T-helper 2 cell treated with Interferon-gamma antibody and Interleukin-4, amounts not matched to agents 5 μg/mL and 100 μg/mL, for 36 hours (primary cell): ENCODE measurements around the gene FAM114A1.
"Not testable (repeated sequence)": the region's sequence is repeated elsewhere in the genome, so short reads cannot be mapped to it uniquely, and the experiment has no call there.

Experiments
- DNase-seq: peaks from one replicate; pipeline ENCODE4 v3.0.0; 2021; ENCODE audit warnings: low spot score
- H3K27ac Mint-ChIP-seq: one replicate; pipeline ENCODE4 v1.8.0; 2021; ENCODE audit warnings: mild to moderate bottlenecking, mixed read lengths
- H3K27me3 Mint-ChIP-seq: one replicate; pipeline ENCODE4 v1.8.0; 2021; ENCODE audit warnings: low read depth, mixed read lengths
- H3K36me3 Mint-ChIP-seq: one replicate; pipeline ENCODE4 v1.8.0; 2021; ENCODE audit warnings: low read depth, mixed read lengths
- H3K4me1 Mint-ChIP-seq: one replicate; pipeline ENCODE4 v1.8.0; 2021; ENCODE audit warnings: low read depth, mixed read lengths
- H3K4me3 Mint-ChIP-seq: one replicate; pipeline ENCODE4 v1.8.0; 2022; ENCODE audit warnings: mild to moderate bottlenecking, moderate library complexity, mixed read lengths
- H3K9me3 Mint-ChIP-seq: one replicate; pipeline ENCODE4 v1.8.0; 2021; ENCODE audit warnings: mixed read lengths

Gene FAM114A1

DNA sequence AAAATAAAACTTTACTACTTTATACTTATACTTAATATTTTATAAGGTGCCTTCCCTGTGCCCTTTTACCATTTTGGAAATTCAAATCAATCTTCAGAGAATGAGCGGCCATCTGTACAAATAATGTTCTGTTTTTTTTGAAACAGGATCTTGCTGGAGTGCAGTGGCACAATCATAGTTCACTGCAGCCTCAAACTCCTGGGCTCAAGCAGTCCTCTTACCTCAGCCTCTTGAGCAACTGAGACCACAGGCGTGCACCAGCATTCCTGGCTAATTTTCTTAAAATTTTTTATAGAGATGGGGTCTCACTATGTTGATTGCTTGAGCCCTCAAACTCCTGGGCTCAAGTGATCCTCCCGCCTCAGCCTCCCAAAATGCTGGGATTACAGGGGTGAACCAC lies 53.5 kb downstream of the FAM114A1 start:
- no peak for DNase-seq
- Mint-ChIP-seq H3K4me1 (peaks cover 5% of the 10 kb centered on the region), H3K4me3 (no peak overlapping the region), H3K27ac (no peak overlapping the region), H3K27me3 (peaks cover 1% of the 10 kb centered on the region), H3K36me3 (no peaks in the 10 kb centered on the region), H3K9me3 (no peaks in the 10 kb centered on the region)

- Mint-ChIP-seq H3K27me3 (peaks cover 1% of the 10 kb centered on the region), H3K9me3 (no peaks in the 10 kb centered on the region), H3K4me1 (peaks cover 5% of the 10 kb centered on the region), H3K36me3 (no peaks in the 10 kb centered on the region), H3K4me3 (no peak overlapping the region), H3K27ac (no peak overlapping the region)
- no peak for DNase-seq
These were observed 56.1 kb downstream of the FAM114A1 start for GRCh38 chr4:38923746-38924145.

DNA sequence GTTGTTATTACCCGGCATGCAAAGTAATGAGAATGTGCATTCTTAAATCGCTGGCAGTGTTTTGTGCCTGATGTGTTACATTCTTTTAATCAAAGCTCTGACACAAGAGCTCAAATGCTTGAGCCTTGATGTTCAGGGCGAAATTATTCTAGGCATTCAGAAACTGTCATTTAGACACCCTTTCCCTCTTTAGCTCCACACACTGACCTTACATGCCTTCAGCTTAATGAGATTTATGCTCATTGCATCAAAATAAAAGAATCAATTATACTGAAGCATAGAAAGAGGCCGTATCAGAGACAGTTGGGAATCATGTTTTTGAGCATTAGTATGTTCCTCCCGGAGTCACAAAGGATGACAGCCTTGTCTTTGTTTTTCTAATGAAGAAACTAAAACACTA lies 56.7 kb downstream of the FAM114A1 start:
- H3K27me3 Mint-ChIP-seq = peaks cover 1% of the 10 kb centered on the region
- no peak overlapping the region for H3K4me3 Mint-ChIP-seq
- no peak overlapping the region for H3K27ac Mint-ChIP-seq
- H3K4me1 Mint-ChIP-seq = peaks cover 5% of the 10 kb centered on the region
- no peaks in the 10 kb centered on the region for H3K9me3 Mint-ChIP-seq
- no peaks in the 10 kb centered on the region for H3K36me3 Mint-ChIP-seq
- DNase-seq = no peak

DNA sequence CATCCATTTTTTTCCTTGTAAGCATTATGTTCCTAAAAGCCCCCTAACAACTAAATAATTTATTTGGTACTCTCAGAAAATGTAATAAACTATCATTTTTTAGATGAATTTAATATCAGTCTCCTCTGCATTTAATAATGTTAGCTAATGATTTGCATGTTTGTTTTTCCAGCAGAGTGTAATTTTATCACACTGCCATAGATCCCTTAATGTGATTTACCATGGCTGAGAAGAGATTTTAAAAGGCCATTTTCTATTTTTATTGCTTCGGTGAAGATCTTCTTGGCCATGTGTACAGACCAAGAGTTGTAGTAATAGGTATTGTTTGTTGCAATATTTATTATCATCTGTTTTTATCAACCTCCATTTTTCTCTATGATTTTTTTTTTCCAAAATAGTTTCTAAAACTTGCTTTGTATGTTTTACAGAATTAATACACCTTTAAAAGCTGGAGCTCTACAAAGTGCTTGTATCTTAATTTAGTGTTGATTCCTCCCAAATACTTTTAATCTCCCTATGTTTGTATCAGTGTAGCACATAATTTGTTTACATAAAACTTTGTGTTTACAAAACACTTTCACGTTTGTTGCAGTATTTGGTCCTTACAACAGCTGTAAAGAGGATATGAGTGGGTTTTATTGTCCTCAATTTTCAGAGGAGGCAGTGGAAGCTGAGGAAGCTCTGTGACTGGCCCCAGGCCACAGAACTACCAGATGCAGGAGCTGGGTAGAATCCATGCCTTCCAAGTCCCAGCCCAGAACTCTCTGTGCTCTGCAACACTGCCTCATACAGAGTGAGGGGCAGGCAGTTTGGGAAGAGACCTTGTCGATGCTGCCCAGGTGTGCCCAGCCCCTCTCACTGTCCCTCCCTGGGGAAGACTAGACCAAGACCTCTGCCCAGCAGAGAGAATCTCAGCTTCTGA lies 58.1 kb downstream of the FAM114A1 start:
- Mint-ChIP-seq H3K36me3 (no peaks in the 10 kb centered on the region), H3K4me1 (peaks cover 5% of the 10 kb centered on the region), H3K27ac (no peak overlapping the region), H3K9me3 (no peaks in the 10 kb centered on the region), H3K4me3 (no peak overlapping the region), H3K27me3 (peaks cover 3% of the 10 kb centered on the region)
- DNase-seq = no peak

DNA sequence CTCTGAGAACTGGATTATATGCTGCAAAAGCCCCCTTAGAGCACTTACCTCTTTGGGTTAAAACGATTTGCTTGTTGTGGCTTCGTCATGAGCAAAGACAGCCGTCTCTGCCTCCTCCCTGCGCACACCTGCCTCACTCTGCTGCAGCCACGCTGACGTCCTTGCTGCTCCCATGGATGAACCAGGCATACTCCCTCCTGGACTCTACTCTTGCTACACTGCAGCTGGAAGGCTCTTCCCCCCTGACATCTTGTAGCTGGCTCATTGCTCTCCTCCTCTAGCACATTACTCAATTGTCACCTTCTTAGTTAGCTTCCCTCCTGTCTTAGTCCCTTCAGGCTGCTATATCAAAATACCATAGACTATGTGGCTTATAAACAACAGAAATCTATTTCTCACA lies 59.3 kb downstream of the FAM114A1 start:
- Mint-ChIP-seq H3K4me3 (no peak overlapping the region), H3K9me3 (no peaks in the 10 kb centered on the region), H3K36me3 (no peaks in the 10 kb centered on the region), H3K27me3 (peaks cover 3% of the 10 kb centered on the region), H3K27ac (no peak overlapping the region), H3K4me1 (peaks cover 5% of the 10 kb centered on the region)
- DNase-seq = no peak

- no peak overlapping the region for H3K27ac Mint-ChIP-seq
- no peaks in the 10 kb centered on the region for H3K36me3 Mint-ChIP-seq
- no peak overlapping the region for H3K4me3 Mint-ChIP-seq
- DNase-seq = no peak
- peaks cover 5% of the 10 kb centered on the region for H3K4me1 Mint-ChIP-seq
- H3K27me3 Mint-ChIP-seq = peaks cover 3% of the 10 kb centered on the region
- H3K9me3 Mint-ChIP-seq = no peaks in the 10 kb centered on the region
These were observed 61.0 kb downstream of the FAM114A1 start for GRCh38 chr4:38928568-38928967.

DNA sequence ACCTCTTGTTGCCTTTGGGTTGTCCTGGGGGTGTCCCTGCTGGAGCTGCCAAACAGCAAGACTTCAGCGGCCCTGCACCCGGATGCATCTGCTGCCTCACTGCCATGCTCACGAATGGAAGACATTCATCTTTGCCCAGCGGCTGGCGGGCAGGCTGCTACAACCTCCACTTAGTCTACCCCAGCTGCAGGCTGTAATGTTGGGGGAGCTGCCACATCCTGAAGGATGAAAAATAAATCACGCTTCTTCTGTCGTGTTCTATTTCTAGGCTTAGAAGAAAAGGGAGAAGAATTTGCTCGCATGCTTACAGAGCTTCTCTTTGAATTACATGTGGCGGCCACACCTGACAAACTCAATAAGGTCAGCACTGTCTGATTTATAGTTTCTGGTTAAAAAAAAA lies 61.4 kb downstream of the FAM114A1 start:
- Mint-ChIP-seq H3K9me3 (no peaks in the 10 kb centered on the region), H3K4me1 (peaks cover 5% of the 10 kb centered on the region), H3K27me3 (peaks cover 3% of the 10 kb centered on the region), H3K36me3 (no peaks in the 10 kb centered on the region), H3K4me3 (no peak overlapping the region), H3K27ac (no peak overlapping the region)
- no peak for DNase-seq

GRCh38 chr4:38930204-38930603 lies 62.6 kb downstream of the FAM114A1 start:
- Mint-ChIP-seq H3K27me3 (peaks cover 3% of the 10 kb centered on the region), H3K4me1 (peaks cover 5% of the 10 kb centered on the region), H3K4me3 (no peak overlapping the region), H3K9me3 (no peaks in the 10 kb centered on the region), H3K36me3 (no peaks in the 10 kb centered on the region), H3K27ac (no peak overlapping the region)
- no peak for DNase-seq

DNA sequence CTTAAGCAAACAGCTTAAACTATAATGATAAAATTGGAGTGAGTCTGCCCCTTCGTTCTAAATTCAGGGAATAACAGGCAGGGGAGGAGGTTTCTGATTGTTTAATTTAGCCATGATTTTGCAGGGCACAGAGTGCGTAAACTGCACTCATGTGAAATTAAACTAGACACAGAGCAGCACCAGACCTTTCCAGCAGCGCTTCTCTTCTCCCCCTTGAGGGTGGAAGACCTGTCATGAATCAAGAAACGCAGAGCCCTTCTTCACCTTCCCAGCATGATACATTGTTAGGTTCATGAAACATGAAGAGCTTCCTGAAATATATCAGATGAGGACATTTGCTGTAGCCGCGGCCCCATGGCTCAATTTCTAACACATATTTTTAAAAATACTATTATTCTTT lies 63.1 kb downstream of the FAM114A1 start:
- no peak overlapping the region for H3K4me3 Mint-ChIP-seq
- H3K4me1 Mint-ChIP-seq = peaks cover 5% of the 10 kb centered on the region
- no peak for DNase-seq
- H3K36me3 Mint-ChIP-seq = no peaks in the 10 kb centered on the region
- no peak overlapping the region for H3K27ac Mint-ChIP-seq
- H3K9me3 Mint-ChIP-seq = no peaks in the 10 kb centered on the region
- peaks cover 1% of the 10 kb centered on the region for H3K27me3 Mint-ChIP-seq

DNA sequence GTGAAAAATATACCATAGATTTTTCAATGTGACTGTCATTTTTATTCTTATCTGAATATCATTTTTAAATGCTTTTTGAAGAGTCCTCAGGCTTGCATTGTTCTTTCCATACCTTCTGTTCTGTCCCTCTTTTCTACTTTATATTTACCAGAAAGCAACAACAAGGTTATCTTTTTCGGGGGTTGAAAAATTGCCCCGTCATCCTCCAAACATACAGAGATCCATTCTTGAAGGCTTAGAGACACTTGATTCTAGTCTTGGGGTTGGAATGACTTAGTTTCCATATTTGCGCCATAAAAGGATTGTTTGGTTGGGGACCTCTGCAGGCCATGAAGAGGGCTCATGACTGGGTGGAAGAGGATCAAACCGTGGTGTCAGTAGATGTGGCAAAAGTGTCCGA lies 63.5 kb downstream of the FAM114A1 start:
- H3K4me3 Mint-ChIP-seq = no peak overlapping the region
- DNase-seq = no peak
- H3K4me1 Mint-ChIP-seq = peaks cover 5% of the 10 kb centered on the region
- H3K9me3 Mint-ChIP-seq = no peaks in the 10 kb centered on the region
- peaks cover 1% of the 10 kb centered on the region for H3K27me3 Mint-ChIP-seq
- no peaks in the 10 kb centered on the region for H3K36me3 Mint-ChIP-seq
- H3K27ac Mint-ChIP-seq = no peak overlapping the region

GRCh38 chr4:38935391-38936073 lies 67.9 kb downstream of the FAM114A1 start:
- peaks cover 17% of the 10 kb centered on the region for H3K4me1 Mint-ChIP-seq
- no peak for DNase-seq
- no peak overlapping the region for H3K4me3 Mint-ChIP-seq

GRCh38 chr4:38939165-38939564 lies 71.6 kb downstream of the FAM114A1 start:
- Mint-ChIP-seq H3K27ac (no peak overlapping the region), H3K4me1 (peaks cover 26% of the 10 kb centered on the region)

More at GRCh38 chr4:38935391-38936073, 67.9 kb downstream of the FAM114A1 start:
- Mint-ChIP-seq H3K9me3 (no peaks in the 10 kb centered on the region), H3K27me3 (no peaks in the 10 kb centered on the region), H3K36me3 (no peaks in the 10 kb centered on the region), H3K27ac (no peak overlapping the region)

DNA sequence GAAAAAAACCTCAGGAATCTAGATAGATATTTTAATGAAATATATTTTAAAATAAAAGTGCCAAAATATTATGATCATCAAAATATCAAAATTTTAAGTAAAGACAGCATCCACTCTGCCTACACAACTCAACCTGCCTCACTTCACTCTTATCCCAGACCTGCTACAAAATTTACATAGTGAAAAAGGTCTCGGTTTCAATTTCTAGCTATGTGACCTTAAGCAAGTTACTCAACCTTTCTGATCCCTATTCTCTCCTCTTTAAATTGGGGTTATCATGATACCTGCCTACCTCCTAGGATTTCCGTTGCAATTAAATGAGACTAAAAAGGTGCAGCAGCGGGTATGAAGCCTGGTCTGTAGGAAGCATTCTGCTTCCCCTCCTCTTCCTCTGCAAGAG lies 72.9 kb downstream of the FAM114A1 start:
- no peaks in the 10 kb centered on the region for H3K36me3 Mint-ChIP-seq
- H3K4me3 Mint-ChIP-seq = peak overlapping the region; percentile 28
- no peak overlapping the region for H3K27ac Mint-ChIP-seq
- no peak for DNase-seq
- H3K27me3 Mint-ChIP-seq = no peaks in the 10 kb centered on the region
- peaks cover 26% of the 10 kb centered on the region for H3K4me1 Mint-ChIP-seq
- H3K9me3 Mint-ChIP-seq = no peaks in the 10 kb centered on the region

More at GRCh38 chr4:38939165-38939564, 71.6 kb downstream of the FAM114A1 start:
- no peak overlapping the region for H3K4me3 Mint-ChIP-seq
- DNase-seq = no peak
- H3K27me3 Mint-ChIP-seq = no peaks in the 10 kb centered on the region
- H3K36me3 Mint-ChIP-seq = no peaks in the 10 kb centered on the region
- H3K9me3 Mint-ChIP-seq = no peaks in the 10 kb centered on the region

- H3K9me3 Mint-ChIP-seq, H3K36me3 Mint-ChIP-seq, H3K4me3 Mint-ChIP-seq, DNase-seq, H3K27me3 Mint-ChIP-seq, H3K27ac Mint-ChIP-seq: not testable (repeated sequence)
- H3K4me1 Mint-ChIP-seq = peaks cover 27% of the 10 kb centered on the region
These were observed 74.3 kb downstream of the FAM114A1 start for GRCh38 chr4:38941906-38942305.
